Measurements from ENCODE around the gene ERN1. TPM values are rescaled to one million over a fixed set of nuclear protein-coding genes. Genes with fewer than 3 reads are reported as not detected.

ERN1 gene
- polyA plus RNA-seq, 1 donor from 2014 or later = 2.3 TPM

DNA sequence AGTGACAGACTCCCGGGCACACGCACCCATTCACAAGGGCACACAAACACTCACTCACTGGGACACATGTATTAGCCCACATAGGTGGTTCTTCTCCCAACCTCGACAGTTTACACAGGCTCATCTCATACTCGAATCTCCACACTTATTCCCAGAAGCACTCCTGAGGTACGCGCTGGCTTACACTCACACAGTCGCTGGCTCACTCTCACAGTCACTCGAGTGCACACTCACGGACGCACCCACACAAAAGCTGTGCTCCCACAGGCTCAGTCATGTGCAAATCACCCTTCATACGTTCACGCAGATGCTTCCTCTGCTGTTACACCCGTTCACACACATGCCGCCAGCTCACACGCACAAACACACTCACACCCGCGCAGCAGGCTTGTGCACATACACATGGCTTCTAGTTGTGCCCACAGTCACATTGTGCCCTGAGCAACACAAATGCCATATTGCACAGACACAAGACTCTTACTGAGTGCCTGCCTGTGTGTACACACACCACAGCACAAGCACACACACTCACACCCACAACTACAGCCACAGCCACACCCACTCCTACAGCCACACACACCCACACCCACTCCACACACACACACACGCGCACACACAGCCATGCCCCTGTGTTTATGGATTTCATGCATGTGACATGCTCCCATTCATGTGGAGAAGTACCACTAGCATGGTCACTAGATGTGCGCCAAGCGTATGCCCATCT is 140.2 kb downstream of the ERN1 start:
- H3K27me3 ChIP-seq (ENCODE audit: insufficient read depth, low read depth, low read length) = no peaks in the 10 kb centered on the region
- no peak overlapping the region for H2AFZ ChIP-seq (ENCODE audit: low read depth, low read length)
- no peak overlapping the region for H3K4me2 ChIP-seq (ENCODE audit: low read length)
- H3K79me2 ChIP-seq (replicated peaks; ENCODE audit: insufficient read depth, low read length) = no peaks in the 10 kb centered on the region
- no peaks in the 10 kb centered on the region for H3K9me3 ChIP-seq (ENCODE audit: low read length)
- H4K20me1 ChIP-seq (ENCODE audit: insufficient read depth) = no peaks in the 10 kb centered on the region
- no peaks in the 10 kb centered on the region for H3F3A ChIP-seq (ENCODE audit: insufficient read depth, low read length, poor library complexity, severe bottlenecking)
- no peak overlapping the region for H3K9ac ChIP-seq (ENCODE audit: low read length)
- H3K36me3 ChIP-seq (ENCODE audit: insufficient read depth, low read length) = no peaks in the 10 kb centered on the region
- TF ChIP-seq RAD21 (conservative IDR thresholded peaks at IDR 0.05) = no peak
- H3K9me2 ChIP-seq (ENCODE audit: insufficient read depth, low read length) = no peaks in the 10 kb centered on the region
- H3K4me3 ChIP-seq (ENCODE audit: low read length) = no peak overlapping the region
- no peak overlapping the region for H3K27ac ChIP-seq (ENCODE audit: low read length)

Small RNA genes within 50 kb of the gene (small RNA-seq; reads per million reads assigned to genes)
- gene SNORD104 = 1,224 to 1,621 (median 1,401) reads per million in 3 experiments

Other genes starting within 250 kb of the ERN1 start
- gene GH2, start 248.2 kb downstream of the ERN1 start, polyA plus RNA-seq = not detected in 2 replicates
- not detected in 2 replicates for gene CSH1, start 233.6 kb downstream of the ERN1 start, polyA plus RNA-seq
- gene CSHL1, start 218.9 kb downstream of the ERN1 start, polyA plus RNA-seq = not detected in 2 replicates
- not detected in 2 replicates for gene GH1, start 211.3 kb downstream of the ERN1 start, polyA plus RNA-seq
- not detected in 2 replicates for gene CD79B, start 197.8 kb downstream of the ERN1 start, polyA plus RNA-seq
- gene SCN4A, start 157.2 kb downstream of the ERN1 start, polyA plus RNA-seq = not detected in 2 replicates
- gene PRR29, start 131.8 kb downstream of the ERN1 start, polyA plus RNA-seq = 2.8 and 3.8 TPM in 2 replicates
- not detected in 2 replicates for gene ICAM2, start 109.5 kb downstream of the ERN1 start, polyA plus RNA-seq
- gene TEX2, start 133.1 kb upstream of the ERN1 start, polyA plus RNA-seq = 19.7 and 20.6 TPM in 2 replicates

Data from neural cell (in vitro differentiated cells).